HL-60/S4 (cell line): ENCODE data around the gene ABCF3.
"Not testable (repeated sequence)": the region's sequence is repeated elsewhere in the genome, so short reads cannot be mapped to it uniquely, and the experiment has no call there.

Source experiments
- in situ Hi-C: fragments of 300-500 bp; cut with MboI; formaldehyde crosslinking; loops from 2 replicates; pipeline ENCODE4 v1.14.3; 2022; ENCODE audit warnings: low sequenced_read_pairs

The ABCF3 gene

DNA sequence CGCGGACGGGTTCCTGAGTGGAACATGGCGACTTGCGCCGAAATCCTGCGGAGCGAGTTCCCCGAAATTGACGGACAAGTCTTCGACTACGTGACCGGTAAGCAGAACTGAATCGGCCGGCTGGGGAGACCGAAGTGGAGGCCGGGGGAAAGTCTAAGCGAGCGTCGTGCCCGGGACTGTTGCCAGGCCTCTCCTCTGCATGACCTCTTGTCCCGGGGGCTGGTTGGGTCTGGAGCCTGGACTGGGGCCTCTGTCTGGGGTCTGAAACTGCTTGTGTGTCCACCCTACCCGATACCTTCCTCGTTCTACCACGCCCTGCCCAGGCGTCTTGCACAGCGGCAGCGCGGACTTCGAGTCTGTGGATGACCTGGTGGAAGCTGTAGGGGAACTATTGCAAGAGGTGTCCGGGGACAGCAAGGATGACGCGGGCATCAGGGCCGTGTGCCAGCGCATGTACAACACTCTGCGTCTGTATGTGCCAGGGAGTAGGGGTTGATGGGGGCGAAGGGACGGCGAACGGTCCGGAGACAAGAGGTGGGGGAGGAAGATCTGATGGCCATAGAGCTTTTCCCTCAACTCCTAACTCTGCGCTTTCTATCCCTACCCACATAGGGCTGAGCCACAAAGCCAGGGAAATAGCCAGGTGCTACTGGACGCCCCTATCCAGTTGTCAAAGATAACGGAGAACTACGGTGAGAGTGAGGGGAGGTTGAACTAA is at the start of gene ABCF3:
TSS of gene ABCF3 (plus strand) at position 16 of the 718 bp plus-strand sequence. CDS start at position 25, 9 bp downstream.
- in situ Hi-C loops = no loop called here

GRCh38 chr3:184140436-184140835 is 45.6 kb upstream of the ABCF3 start:
- in situ Hi-C loops = no loop called here

- in situ Hi-C loops = no loop called here
These were observed 43.8 kb upstream of the ABCF3 start for GRCh38 chr3:184142199-184142598.

DNA sequence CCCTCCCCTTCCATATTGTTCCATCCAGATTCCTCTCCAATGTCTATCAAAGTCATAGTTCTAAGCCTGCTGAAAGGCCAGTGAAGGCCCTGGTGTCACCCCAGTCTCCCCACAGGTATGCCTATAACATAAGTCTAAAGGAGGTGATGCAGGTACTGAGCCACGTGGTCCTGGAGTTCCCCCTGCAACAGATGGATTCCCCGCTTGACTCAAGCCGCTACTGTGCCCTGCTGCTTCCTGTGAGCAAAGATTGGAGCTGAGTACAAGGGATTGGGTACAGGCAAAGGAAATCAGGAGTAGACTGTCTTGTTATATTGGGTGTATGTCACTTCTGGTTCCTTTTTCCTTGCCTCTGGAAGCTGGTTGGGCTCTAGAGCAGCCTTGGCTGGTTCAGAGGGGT is 42.7 kb upstream of the ABCF3 start:
- in situ Hi-C loops = no loop called here

DNA sequence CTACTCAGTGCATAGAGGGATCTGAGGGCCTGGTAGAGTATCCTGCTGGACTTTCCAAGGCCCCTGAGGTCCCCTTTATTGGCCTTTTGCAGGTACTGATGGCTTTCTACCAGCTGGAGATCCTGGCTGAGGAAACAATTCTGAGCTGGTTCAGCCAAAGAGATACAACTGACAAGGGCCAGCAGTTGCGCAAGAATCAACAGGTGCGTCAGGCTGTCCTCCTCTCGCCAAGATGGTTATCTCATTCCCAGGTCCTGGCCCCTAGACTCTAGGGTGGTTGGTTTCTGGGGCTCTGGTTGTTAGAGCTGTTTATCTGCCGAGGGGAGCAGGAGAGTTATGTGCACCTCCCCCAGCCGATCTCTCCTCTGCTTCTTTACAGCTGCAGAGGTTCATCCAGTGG is 41.5 kb upstream of the ABCF3 start:
- in situ Hi-C loops = no loop called here

GRCh38 chr3:184145111-184145524 is 40.9 kb upstream of the ABCF3 start:
- in situ Hi-C loops = no loop called here

- in situ Hi-C loops = no loop called here
These were observed 40.2 kb upstream of the ABCF3 start for GRCh38 chr3:184145751-184146270.

DNA sequence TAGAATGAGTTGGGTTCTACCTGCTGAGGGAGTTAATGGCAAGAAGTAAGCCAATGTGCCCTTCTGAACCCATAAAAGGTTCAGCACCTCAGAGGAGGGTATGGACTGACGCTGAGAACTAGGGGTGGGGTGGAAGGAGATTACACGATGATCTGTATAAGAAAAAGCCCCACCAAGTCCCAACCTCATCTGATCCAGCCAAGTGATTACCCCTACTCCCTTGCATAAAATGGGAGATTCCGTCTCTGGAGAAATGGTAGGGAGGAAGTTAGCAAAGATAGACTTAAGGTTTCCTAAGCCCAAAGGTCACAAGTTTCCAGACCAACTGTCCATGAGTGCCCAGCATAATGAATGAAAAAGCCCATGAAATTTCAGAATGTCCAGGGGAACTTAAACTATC is 37.9 kb upstream of the ABCF3 start:
- in situ Hi-C loops = no loop called here

DNA sequence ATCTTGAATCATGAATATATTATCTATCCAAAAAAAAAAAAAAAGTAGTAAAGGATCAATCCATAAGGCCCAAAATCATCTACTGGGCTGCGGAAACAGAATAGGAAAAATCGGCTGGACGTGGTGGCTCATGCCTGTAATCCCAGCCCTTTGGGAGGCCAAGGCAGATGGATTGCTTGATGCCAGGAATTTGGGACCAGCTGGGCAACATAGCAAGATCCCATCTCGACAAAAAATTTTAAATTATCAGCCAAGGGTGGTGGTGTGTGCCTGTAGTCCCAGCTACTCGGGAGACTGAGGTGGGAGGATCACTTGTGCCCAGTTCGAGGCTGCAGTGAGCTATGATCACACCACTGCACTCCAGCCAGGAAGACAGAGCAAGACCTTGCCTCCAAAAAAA is 36.9 kb upstream of the ABCF3 start:
- in situ Hi-C loops = no loop called here

GRCh38 chr3:184149770-184150169 is 36.2 kb upstream of the ABCF3 start:
- in situ Hi-C loops = not testable (repeated sequence)

DNA sequence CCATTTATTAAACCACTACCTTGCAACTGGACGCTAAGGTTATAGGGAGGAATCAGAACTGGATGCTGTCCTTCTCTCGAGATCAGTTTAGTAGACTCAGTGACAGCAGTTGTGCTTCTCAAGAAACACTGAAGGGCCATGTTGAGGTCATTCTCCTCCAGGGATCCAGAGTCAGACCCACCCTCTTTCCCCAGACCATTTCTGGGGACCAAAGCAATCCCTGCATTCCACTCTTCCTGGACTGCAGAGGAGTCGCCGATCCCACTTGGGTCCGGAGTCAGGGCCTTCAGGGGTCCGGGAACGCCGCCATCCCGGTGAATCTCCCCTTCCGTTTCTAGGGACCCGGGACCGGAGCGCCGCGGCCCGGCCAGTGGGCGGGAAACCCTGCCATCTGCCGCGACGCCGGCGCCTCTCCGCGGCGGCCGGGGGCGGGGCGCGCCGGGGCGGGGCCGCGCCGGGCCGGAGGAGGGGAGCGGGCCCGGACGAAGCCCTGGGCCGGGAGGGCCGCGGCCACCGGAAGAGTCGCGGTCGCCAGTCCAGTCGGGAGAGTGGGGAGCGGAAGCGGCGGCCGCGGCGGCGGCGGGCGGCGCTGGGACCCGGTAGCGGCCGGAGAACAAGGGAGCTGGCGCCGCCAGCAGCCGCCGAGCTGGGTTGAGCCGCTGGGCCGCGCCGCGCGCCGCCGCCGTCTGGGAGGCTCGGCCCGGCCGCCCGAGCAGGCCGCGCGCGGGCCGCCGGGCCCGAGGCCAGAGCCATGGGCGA is 30.9 kb upstream of the ABCF3 start, which contains the start of gene DVL3:
TSS of gene DVL3 (plus strand) at position 493 of the 759 bp plus-strand sequence. CDS start at position 752, 259 bp downstream.
- in situ Hi-C loops = no loop called here

DNA sequence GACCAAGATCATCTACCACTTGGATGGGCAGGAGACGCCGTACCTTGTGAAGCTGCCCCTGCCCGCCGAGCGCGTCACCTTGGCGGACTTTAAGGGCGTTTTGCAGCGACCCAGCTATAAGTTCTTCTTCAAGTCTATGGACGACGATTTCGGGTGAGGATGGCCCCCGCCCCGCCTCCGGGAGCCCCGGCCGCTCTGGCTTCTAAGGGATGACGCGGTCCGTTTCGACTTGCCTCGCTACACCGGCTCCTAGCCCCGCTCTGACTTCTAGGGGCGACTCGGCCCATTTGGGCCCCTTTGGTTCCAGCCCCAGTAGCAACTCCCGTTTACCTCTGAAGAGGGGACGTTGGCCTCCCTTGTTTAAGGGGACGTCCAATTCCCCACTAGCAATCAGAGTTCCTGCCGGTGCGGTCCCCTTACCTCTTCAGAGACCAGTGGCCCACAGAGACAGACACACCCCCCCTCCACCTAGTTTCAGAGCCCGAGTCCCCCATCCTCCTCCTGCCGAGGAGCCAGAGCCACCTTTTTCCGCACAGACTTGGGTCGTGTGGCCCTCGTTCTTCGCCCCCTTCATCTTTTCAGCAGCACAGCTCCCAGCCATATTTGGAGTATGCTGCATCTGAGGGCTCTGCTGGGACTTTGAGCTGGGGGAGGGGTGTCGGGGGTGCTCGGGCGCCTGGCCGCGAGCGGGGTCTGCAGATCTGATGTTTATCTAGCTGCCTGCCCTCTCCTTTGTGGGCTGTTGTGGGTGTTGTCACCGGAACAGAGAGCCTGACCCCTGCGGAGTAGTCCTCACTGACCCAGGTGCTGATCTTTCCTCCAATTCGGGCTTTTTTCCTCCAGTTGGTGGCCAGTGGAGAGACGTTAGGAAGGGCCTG is 30.1 kb upstream of the ABCF3 start:
- in situ Hi-C loops = no loop called here

GRCh38 chr3:184156522-184156955 is 29.5 kb upstream of the ABCF3 start:
- in situ Hi-C loops = no loop called here

- in situ Hi-C loops = no loop called here
These were observed 28.8 kb upstream of the ABCF3 start for GRCh38 chr3:184157206-184157605.

- in situ Hi-C loops = no loop called here
These were observed 27.6 kb upstream of the ABCF3 start for GRCh38 chr3:184158404-184158803.

- in situ Hi-C loops = no loop called here
These were observed 25.5 kb upstream of the ABCF3 start for GRCh38 chr3:184160456-184160855.

GRCh38 chr3:184162571-184163070 is 23.4 kb upstream of the ABCF3 start:
- in situ Hi-C loops = not testable (repeated sequence)

GRCh38 chr3:184164648-184165330 is 21.2 kb upstream of the ABCF3 start:
- in situ Hi-C loops = no loop called here

- in situ Hi-C loops = no loop called here
These were observed 20.5 kb upstream of the ABCF3 start for GRCh38 chr3:184165543-184165942.

GRCh38 chr3:184166671-184167070 is 19.3 kb upstream of the ABCF3 start:
- in situ Hi-C loops = no loop called here
